HepG2 (cell line): Measurements from ENCODE around the gene SYT1. TPM values are rescaled to one million over a fixed set of nuclear protein-coding genes. Genes with fewer than 3 reads are reported as not detected.

Experiments
- AGO1 ChIP-seq: fragments of 200-400 bp; formaldehyde crosslinking; IDR thresholded peaks from 2 replicates; pipeline ENCODE4 v1.6.1; 2017; ENCODE audit warnings: mild to moderate bottlenecking, low read depth, low read length, moderate library complexity; ENCODE audit not compliant: poor library complexity, severe bottlenecking
- CHCHD3 ChIP-seq: sonication (generic); formaldehyde crosslinking; IDR thresholded peaks from 2 replicates; pipeline ENCODE4 v1.8.0; 2022; ENCODE audit warnings: mild to moderate bottlenecking, missing genetic modification reagents, moderate library complexity
- EED ChIP-seq: sonication (generic); formaldehyde crosslinking; IDR thresholded peaks from 2 replicates; pipeline ENCODE4 v1.5.0; 2020; ENCODE audit warnings: mild to moderate bottlenecking, missing genetic modification reagents
- JUND ChIP-seq: sonication (generic); formaldehyde crosslinking; IDR thresholded peaks from 2 replicates; pipeline ENCODE4 v1.8.0; 2022; ENCODE audit warnings: mild to moderate bottlenecking, missing genetic modification reagents
- KAT8 ChIP-seq: IDR thresholded peaks from 2 replicates; pipeline ENCODE4 v1.6.1; 2016; ENCODE audit warnings: missing genetic modification reagents, missing compliant biosample characterization
- MIER2 ChIP-seq: IDR thresholded peaks from 2 replicates; pipeline ENCODE4 v1.6.1; 2016; ENCODE audit warnings: missing biosample characterization, missing genetic modification reagents
- NFYB ChIP-seq: sonication (generic); formaldehyde crosslinking; IDR thresholded peaks from 2 replicates; pipeline ENCODE4 v1.4.0; 2020; ENCODE audit warnings: missing genetic modification reagents
- NPAS2 ChIP-seq: sonication (generic); formaldehyde crosslinking; IDR thresholded peaks from 2 replicates; pipeline ENCODE4 v1.8.0; 2022; ENCODE audit warnings: mild to moderate bottlenecking, missing genetic modification reagents, borderline replicate concordance
- RFXAP ChIP-seq: sonication (generic); formaldehyde crosslinking; IDR thresholded peaks from 2 replicates; pipeline ENCODE4 v1.4.0; 2020; ENCODE audit warnings: missing genetic modification reagents, borderline replicate concordance
- YEATS4 ChIP-seq: sonication (generic); formaldehyde crosslinking; IDR thresholded peaks from 2 replicates; pipeline ENCODE4 v1.4.0; 2020; ENCODE audit warnings: missing genetic modification reagents, borderline replicate concordance
- ZNF777 ChIP-seq: sonication (generic); formaldehyde crosslinking; IDR thresholded peaks from 2 replicates; pipeline ENCODE4 v1.4.0; 2020; ENCODE audit warnings: missing genetic modification reagents
- polyA plus RNA-seq, 8 experiments: library from polyadenylated mRNA; depleted of rRNA in 3 of 8; stranded (reverse) in 7 of 8; unstranded in 1 of 8; fragments of >200 nt; fragmentation: Illumina TruSeq in 4 of 8; extraction: Trizol in 4 of 8; gene quantifications; 2 replicates each; pipeline versions ENCODE4 v1.2.1 to v1.2.3, GENCODE V29; 2011 to 2016; ENCODE audit warnings: low read depth in 4 of 8, missing spikeins in 1 of 8, mixed read lengths in 1 of 8; ENCODE audit not compliant: insufficient read depth in 1 of 8
- total RNA-seq, 5 experiments: library from RNA; depleted of rRNA; stranded (reverse); fragments of >200 nt; fragmentation: Illumina TruSeq; extraction: Trizol; gene quantifications; 2 replicates each; pipeline ENCODE4 v1.2.3, GENCODE V29; 2016; ENCODE audit warnings: low read depth in 1 of 5
- TF ChIP-seq, protein P1 (sequence below): sonication (generic); formaldehyde crosslinking; IDR thresholded peaks from 2 replicates; pipeline ENCODE4 v1.4.0; 2020; ENCODE audit warnings: missing genetic modification reagents
- TF ChIP-seq, protein P2 (sequence below): sonication (generic); formaldehyde crosslinking; IDR thresholded peaks from 2 replicates; pipeline ENCODE4 v1.4.0; 2020; ENCODE audit warnings: missing genetic modification reagents, mild to moderate bottlenecking, borderline replicate concordance

Gene SYT1
- total and polyA plus RNA-seq, 2 of the 13 experiments (the other 11 are each of a cell fraction or from before 2014, with no cell fraction given), result not detected

DNA sequence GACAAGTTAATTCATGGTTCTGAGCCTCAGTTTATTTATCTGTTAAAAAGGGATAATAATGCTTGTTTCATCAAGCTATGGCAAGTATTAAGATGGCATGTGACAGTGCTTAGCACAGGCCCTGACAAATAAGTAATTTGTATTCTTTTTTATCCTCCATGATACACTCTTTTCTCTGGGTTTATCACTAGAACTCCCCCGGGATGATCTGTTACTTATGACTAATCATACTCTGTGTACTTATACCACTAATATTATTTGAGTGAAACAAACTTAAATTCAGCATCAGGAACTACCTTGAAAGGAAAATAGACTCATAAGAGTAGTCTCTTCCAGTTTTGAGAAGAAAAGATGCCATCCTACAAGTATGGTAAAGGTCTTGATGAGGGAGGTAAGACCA is 542.4 kb downstream of the SYT1 start (continued):
- no peak for TF ChIP-seq NPAS2
- TF ChIP-seq, protein P1, sequence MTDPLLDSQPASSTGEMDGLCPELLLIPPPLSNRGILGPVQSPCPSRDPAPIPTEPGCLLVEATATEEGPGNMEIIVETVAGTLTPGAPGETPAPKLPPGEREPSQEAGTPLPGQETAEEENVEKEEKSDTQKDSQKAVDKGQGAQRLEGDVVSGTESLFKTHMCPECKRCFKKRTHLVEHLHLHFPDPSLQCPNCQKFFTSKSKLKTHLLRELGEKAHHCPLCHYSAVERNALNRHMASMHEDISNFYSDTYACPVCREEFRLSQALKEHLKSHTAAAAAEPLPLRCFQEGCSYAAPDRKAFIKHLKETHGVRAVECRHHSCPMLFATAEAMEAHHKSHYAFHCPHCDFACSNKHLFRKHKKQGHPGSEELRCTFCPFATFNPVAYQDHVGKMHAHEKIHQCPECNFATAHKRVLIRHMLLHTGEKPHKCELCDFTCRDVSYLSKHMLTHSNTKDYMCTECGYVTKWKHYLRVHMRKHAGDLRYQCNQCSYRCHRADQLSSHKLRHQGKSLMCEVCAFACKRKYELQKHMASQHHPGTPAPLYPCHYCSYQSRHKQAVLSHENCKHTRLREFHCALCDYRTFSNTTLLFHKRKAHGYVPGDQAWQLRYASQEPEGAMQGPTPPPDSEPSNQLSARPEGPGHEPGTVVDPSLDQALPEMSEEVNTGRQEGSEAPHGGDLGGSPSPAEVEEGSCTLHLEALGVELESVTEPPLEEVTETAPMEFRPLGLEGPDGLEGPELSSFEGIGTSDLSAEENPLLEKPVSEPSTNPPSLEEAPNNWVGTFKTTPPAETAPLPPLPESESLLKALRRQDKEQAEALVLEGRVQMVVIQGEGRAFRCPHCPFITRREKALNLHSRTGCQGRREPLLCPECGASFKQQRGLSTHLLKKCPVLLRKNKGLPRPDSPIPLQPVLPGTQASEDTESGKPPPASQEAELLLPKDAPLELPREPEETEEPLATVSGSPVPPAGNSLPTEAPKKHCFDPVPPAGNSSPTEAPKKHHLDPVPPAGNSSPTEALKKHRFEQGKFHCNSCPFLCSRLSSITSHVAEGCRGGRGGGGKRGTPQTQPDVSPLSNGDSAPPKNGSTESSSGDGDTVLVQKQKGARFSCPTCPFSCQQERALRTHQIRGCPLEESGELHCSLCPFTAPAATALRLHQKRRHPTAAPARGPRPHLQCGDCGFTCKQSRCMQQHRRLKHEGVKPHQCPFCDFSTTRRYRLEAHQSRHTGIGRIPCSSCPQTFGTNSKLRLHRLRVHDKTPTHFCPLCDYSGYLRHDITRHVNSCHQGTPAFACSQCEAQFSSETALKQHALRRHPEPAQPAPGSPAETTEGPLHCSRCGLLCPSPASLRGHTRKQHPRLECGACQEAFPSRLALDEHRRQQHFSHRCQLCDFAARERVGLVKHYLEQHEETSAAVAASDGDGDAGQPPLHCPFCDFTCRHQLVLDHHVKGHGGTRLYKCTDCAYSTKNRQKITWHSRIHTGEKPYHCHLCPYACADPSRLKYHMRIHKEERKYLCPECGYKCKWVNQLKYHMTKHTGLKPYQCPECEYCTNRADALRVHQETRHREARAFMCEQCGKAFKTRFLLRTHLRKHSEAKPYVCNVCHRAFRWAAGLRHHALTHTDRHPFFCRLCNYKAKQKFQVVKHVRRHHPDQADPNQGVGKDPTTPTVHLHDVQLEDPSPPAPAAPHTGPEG (CRISPR knock-in tag), result no peak
- no peak for TF ChIP-seq NFYB
- TF ChIP-seq KAT8 (CRISPR knock-in tag), result no peak
- TF ChIP-seq, protein P2, sequence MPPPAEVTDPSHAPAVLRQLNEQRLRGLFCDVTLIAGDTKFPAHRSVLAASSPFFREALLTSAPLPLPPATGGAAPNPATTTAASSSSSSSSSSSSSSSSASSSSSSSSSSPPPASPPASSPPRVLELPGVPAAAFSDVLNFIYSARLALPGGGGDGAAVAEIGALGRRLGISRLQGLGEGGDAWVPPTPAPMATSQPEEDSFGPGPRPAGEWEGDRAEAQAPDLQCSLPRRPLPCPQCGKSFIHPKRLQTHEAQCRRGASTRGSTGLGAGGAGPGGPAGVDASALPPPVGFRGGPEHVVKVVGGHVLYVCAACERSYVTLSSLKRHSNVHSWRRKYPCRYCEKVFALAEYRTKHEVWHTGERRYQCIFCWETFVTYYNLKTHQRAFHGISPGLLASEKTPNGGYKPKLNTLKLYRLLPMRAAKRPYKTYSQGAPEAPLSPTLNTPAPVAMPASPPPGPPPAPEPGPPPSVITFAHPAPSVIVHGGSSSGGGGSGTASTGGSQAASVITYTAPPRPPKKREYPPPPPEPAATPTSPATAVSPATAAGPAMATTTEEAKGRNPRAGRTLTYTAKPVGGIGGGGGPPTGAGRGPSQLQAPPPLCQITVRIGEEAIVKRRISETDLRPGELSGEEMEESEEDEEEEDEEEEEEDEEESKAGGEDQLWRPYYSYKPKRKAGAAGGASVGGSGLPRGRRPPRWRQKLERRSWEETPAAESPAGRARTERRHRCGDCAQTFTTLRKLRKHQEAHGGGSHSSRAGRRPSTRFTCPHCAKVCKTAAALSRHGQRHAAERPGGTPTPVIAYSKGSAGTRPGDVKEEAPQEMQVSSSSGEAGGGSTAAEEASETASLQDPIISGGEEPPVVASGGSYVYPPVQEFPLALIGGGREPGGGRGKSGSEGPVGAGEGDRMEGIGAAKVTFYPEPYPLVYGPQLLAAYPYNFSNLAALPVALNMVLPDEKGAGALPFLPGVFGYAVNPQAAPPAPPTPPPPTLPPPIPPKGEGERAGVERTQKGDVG, result no peak
- no peak for TF ChIP-seq EED (CRISPR knock-in tag)
- TF ChIP-seq YEATS4, result no peak
- TF ChIP-seq ZNF777 (CRISPR knock-in tag), result no peak
- TF ChIP-seq JUND (CRISPR knock-in tag), result no peak
- TF ChIP-seq RFXAP, result no peak
- TF ChIP-seq AGO1, result no peak
- no peak for TF ChIP-seq MIER2 (CRISPR knock-in tag)
- TF ChIP-seq CHCHD3 (CRISPR knock-in tag), result no peak
